HUES6 (cell line): ENCODE data around the gene LSG1.
"Not testable (repeated sequence)": the region's sequence is repeated elsewhere in the genome, so short reads cannot be mapped to it uniquely, and the experiment has no call there.

Experiments
- H3K27ac ChIP-seq: 2 replicates; pipeline ENCODE4 v1.7.0; 2013; ENCODE audit warnings: low read depth, mild to moderate bottlenecking, low read length, inconsistent platforms
- H3K27me3 ChIP-seq: 2 replicates; pipeline ENCODE4 v1.6.1; 2013; ENCODE audit warnings: low read length; ENCODE audit not compliant: control insufficient read depth, insufficient read depth
- H3K36me3 ChIP-seq: 2 replicates; pipeline ENCODE4 v1.6.1; 2013; ENCODE audit warnings: low read length; ENCODE audit not compliant: control insufficient read depth, insufficient read depth
- H3K4me1 ChIP-seq: 2 replicates; pipeline ENCODE4 v1.6.1; 2013; ENCODE audit warnings: low read length; ENCODE audit not compliant: control insufficient read depth, insufficient read depth
- H3K4me3 ChIP-seq: 2 replicates; pipeline ENCODE4 v1.5.1; 2013; ENCODE audit warnings: low read depth, low read length
- H3K9ac ChIP-seq: one replicate; pipeline ENCODE4 v1.6.1; 2013; ENCODE audit warnings: mild to moderate bottlenecking, low read length
- H3K9me3 ChIP-seq: 2 replicates; pipeline ENCODE4 v1.6.1; 2013; ENCODE audit warnings: low read depth, low read length; ENCODE audit not compliant: control insufficient read depth, insufficient read depth

The LSG1 gene

GRCh38 chr3:194631696-194632095 lies 40.3 kb downstream of the LSG1 start:
- Histone ChIP-seq H3K36me3 (peaks cover 36% of the 10 kb centered on the region), H3K27me3 (0 out of 2 replicates have a peak, but pooled peaks cover 3% of the 10 kb centered on the region), H3K9me3 (peaks cover 18% of the 10 kb centered on the region), H3K27ac (no peak overlapping the region), H3K4me1 (0 out of 2 replicates have a peak, but pooled peaks cover 3% of the 10 kb centered on the region), H3K4me3 (no peak overlapping the region), H3K9ac (no peak overlapping the region)

GRCh38 chr3:194630681-194631080 lies 41.3 kb downstream of the LSG1 start:
- not testable (repeated sequence) for H3K4me1 ChIP-seq, H3K27me3 ChIP-seq, H3K9ac ChIP-seq, H3K4me3 ChIP-seq, H3K27ac ChIP-seq
- Histone ChIP-seq H3K36me3 (peaks cover 44% of the 10 kb centered on the region), H3K9me3 (peaks cover 18% of the 10 kb centered on the region)

GRCh38 chr3:194624956-194625355 lies 47.0 kb downstream of the LSG1 start:
- peaks cover 6% of the 10 kb centered on the region for H3K9me3 ChIP-seq
- H3K4me3 ChIP-seq, result no peak overlapping the region
- H3K4me1 ChIP-seq, result peaks cover 3% of the 10 kb centered on the region; the same call in 1 of the 2 replicates
- H3K27me3 ChIP-seq, result no peaks in the 10 kb centered on the region
- H3K36me3 ChIP-seq, result peaks cover 38% of the 10 kb centered on the region
- no peak overlapping the region for H3K27ac ChIP-seq
- H3K9ac ChIP-seq, result no peak overlapping the region

- no peaks in the 10 kb centered on the region for H3K27me3 ChIP-seq
- peaks cover 3% of the 10 kb centered on the region; the same call in 1 of the 2 replicates for H3K4me1 ChIP-seq
- H3K9ac ChIP-seq, result no peak overlapping the region
- H3K27ac ChIP-seq, result no peak overlapping the region
- no peak overlapping the region for H3K4me3 ChIP-seq
- peaks cover 37% of the 10 kb centered on the region for H3K36me3 ChIP-seq
- H3K9me3 ChIP-seq, result no peaks in the 10 kb centered on the region
Observed at GRCh38 chr3:194623449-194624290, 48.3 kb downstream of the LSG1 start.

- H3K36me3 ChIP-seq, result peaks cover 29% of the 10 kb centered on the region
- H3K9ac ChIP-seq, result no peak overlapping the region
- no peaks in the 10 kb centered on the region for H3K27me3 ChIP-seq
- no peaks in the 10 kb centered on the region for H3K9me3 ChIP-seq
- no peak overlapping the region for H3K27ac ChIP-seq
- no peak overlapping the region for H3K4me3 ChIP-seq
- peaks cover 3% of the 10 kb centered on the region; the same call in 1 of the 2 replicates for H3K4me1 ChIP-seq
Observed at GRCh38 chr3:194622621-194623340, 49.2 kb downstream of the LSG1 start.

GRCh38 chr3:194621947-194622346 lies 50.0 kb downstream of the LSG1 start:
- Histone ChIP-seq H3K9me3 (no peaks in the 10 kb centered on the region), H3K9ac (peak overlapping the region; percentile 19), H3K36me3 (peaks cover 22% of the 10 kb centered on the region), H3K27ac (no peak overlapping the region), H3K4me3 (no peak overlapping the region), H3K27me3 (no peaks in the 10 kb centered on the region), H3K4me1 (peaks cover 9% of the 10 kb centered on the region; the same call in 1 of the 2 replicates)

GRCh38 chr3:194620196-194620595 lies 51.8 kb downstream of the LSG1 start:
- Histone ChIP-seq H3K4me3 (no peak overlapping the region), H3K27me3 (no peaks in the 10 kb centered on the region), H3K4me1 (peaks cover 9% of the 10 kb centered on the region; the same call in 1 of the 2 replicates), H3K9me3 (no peaks in the 10 kb centered on the region), H3K36me3 (peaks cover 14% of the 10 kb centered on the region), H3K27ac (no peak overlapping the region), H3K9ac (no peak overlapping the region)

- H3K27me3 ChIP-seq, result no peaks in the 10 kb centered on the region
- no peak overlapping the region for H3K4me3 ChIP-seq
- H3K9ac ChIP-seq, result no peak overlapping the region
- no peak overlapping the region for H3K27ac ChIP-seq
- peaks cover 12% of the 10 kb centered on the region for H3K36me3 ChIP-seq
- peaks cover 9% of the 10 kb centered on the region; the same call in 1 of the 2 replicates for H3K4me1 ChIP-seq
- H3K9me3 ChIP-seq, result no peaks in the 10 kb centered on the region
Observed at GRCh38 chr3:194619741-194620140, 52.2 kb downstream of the LSG1 start.

GRCh38 chr3:194618858-194619608 lies 53.0 kb downstream of the LSG1 start:
- Histone ChIP-seq H3K27me3 (no peaks in the 10 kb centered on the region), H3K36me3 (peaks cover 16% of the 10 kb centered on the region), H3K9me3 (no peaks in the 10 kb centered on the region), H3K9ac (no peak overlapping the region), H3K4me1 (peaks cover 9% of the 10 kb centered on the region; the same call in 1 of the 2 replicates), H3K27ac (no peak overlapping the region), H3K4me3 (no peak overlapping the region)

GRCh38 chr3:194617827-194618226 lies 54.2 kb downstream of the LSG1 start:
- Histone ChIP-seq H3K9ac (no peak overlapping the region), H3K4me1 (peaks cover 9% of the 10 kb centered on the region; the same call in 1 of the 2 replicates), H3K27ac (no peak overlapping the region), H3K9me3 (no peaks in the 10 kb centered on the region), H3K27me3 (no peaks in the 10 kb centered on the region), H3K4me3 (no peak overlapping the region), H3K36me3 (peaks cover 12% of the 10 kb centered on the region)
